HG03139 (cell line): Measurements from ENCODE around the gene GNAI3.

Experiments
- ATAC-seq: cut with Tn5 transposase; IDR thresholded peaks from one replicate; pipeline ENCODE4 v1.9.1; 2021; ENCODE audit not compliant: unreplicated experiment

Gene GNAI3

DNA sequence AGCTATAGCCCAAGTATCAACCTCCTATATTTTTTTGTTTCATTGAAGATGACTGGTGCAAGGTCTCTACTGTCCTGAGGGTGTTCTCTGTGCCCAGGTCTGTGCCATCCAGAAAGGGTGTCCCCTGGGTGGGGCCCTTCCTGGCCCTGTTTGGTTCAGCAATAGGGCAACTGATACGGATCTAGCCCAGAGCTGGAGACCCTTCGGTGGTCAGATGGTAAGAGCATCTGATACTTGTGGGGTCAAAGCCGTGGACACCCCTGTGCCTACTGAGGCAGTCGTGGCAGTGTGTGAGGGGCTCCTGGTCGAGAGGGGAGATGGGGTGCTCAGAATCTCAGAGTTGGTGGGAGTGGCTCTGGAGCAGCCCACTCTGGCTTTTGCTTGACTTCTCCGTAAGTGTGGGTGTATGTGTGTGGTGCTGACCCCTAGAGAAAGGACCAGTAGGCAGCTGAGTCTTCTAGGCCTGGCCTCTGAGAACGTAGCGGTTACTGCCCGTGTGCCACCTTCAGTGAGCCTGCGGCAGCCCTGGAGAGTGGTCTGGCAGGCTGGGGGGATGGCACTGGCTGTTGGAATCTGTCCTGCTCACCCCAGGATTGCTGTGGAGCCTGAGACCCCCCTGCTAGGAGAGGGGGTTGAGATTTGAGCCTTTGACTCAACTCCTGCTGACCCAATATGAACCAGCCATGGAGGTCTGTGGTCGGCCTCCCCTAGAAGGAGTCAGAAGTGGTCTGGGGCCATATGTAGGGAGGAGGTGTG lies 73.9 kb downstream of the GNAI3 start:
- ATAC-seq, result no peak

DNA sequence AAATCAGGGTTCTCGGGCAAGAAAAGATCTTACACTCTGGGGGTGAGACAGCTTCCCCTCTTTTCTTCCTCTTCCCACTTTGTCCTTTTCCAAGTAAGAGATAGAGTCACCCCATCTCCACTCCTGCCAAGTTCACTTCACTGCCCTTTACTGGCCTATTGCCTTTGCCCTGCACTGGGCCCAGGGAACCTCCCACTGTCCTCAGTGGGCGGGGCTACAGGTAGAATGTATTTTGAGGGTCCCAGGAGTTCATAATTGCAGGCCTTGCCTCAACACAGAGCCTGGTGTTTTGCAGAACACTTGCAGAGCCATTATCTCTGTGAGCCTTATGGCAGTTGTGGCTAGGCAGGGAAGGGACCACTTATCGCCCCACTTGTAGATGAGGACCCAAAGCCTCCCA lies 74.5 kb downstream of the GNAI3 start:
- no peak for ATAC-seq

DNA sequence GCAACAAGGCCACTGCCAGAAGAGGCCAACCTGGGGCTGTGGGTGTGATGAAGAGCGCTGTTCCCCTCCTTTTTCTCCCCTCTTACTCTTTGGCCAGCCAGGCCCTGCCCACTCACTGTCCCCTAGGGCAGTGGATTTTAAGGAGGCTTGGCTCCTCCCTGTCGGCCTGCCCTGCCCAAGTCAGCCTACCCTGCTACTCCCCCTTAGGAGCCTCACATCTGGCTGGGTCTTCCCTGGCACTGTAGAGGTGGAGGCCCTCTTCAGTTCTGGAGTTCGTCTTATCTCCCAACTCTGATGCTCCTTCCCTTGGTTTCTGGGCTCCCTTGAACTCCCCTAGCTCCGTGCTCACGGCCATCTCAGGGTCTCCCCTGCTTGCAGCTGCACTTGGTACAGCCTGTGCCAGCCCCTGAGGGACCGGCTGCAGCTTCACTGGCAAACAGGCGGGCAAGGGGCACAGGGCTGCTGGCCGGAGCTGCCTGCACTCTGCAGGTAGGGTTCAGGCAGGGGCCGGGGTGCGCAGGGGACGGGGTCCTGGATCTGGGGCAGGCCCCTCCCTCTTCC lies 75.3 kb downstream of the GNAI3 start:
- no peak for ATAC-seq

DNA sequence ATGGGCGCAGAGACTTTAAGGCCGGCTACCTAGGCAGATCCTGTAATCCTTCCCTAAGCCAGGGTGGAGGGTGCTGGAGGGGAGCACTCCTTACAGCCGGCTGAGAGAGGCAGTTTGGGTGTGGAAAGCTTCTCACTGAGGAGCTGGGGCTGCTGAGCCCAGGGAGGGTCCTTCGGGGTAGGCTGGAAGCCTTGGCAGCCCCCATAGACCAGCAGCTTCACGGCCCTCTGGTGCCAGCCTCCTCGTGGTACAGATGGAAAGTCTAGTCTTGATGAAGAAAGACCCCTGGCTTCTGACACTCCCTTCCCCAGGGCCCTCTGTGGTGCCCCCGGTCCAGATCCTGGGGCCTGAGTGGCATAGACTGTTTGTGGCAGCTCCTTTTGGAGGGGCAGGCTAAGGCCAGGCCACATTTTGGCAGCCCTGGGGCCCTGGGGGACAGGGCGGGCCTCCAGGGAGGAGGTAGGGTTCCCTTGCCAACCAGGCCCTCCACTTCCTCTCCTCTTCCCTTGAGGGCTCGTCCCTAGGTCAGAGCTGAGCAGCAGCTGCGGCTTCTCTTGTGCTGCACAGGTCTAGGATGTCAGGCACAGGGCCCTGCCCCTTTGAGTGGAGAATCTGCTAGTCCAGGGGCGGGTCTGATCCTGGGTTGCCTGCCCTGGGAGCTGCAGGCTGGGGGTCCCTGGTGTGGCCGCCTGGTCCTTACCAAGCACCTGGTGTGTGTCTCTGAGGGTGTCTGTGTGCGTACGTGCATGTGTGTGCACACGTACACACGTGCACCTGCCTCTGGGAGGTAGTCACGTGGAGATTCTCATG lies 76.0 kb downstream of the GNAI3 start:
- ATAC-seq, result no peak

DNA sequence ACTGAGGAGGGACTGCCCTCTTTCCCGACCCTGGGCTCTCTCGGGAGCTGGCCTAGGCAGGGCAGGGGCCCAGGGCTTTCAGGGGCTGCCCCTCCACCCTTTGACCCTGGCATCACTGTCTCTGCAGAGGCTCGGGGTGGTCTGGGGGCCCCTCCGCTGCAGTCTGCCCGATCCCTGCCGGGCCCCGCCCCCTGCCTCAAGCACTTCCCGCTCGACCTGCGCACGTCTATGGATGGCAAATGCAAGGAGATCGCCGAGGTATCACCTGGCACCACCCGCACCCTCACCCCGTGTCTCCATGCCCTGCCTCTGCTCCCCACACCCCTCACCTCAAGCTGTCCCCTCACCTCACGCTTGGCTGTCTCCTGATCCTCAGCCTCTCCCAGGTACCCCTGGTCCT lies 76.8 kb downstream of the GNAI3 start:
- no peak for ATAC-seq

DNA sequence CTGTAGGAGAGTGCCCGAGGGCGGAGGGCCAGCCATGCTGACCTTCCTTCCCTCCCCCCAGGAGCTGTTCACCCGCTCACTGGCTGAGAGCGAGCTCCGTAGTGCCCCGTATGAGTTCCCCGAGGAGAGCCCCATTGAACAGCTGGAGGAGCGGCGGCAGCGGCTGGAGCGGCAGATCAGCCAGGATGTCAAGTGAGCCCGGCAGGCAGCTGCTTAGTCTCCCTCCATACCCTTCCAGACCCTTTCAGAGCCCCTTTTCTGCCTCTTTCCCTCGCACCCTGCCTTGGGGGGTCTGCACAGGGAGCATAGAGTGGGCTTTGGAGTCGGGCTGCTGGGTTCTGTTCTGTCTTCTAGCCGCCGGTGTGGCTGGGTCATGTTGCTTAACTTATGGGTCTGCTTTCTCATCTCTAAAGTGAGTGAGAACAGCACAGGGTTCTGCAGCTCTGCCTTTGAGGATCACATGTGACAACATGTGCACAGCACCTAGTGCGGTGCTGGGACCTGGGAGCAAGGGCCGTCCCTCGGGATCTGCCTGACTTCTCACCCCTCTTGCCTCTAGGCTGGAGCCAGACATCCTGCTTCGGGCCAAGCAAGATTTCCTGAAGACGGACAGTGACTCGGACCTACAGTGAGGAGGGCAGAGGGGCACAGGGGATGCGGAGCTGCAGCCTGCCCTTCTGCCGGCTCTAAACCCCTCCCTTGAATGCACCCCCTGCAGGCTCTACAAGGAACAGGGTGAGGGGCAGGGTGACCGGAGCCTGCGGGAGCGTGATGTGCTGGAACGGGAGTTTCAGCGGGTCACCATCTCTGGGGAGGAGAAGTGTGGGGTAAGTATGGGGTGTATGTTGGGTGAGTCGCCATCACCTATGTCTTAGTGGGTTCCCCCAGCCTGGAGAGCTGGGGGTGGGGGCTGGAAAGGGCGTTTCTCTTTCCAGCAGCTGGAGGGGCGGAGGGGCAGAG lies 77.5 kb downstream of the GNAI3 start:
- ATAC-seq, result no peak

DNA sequence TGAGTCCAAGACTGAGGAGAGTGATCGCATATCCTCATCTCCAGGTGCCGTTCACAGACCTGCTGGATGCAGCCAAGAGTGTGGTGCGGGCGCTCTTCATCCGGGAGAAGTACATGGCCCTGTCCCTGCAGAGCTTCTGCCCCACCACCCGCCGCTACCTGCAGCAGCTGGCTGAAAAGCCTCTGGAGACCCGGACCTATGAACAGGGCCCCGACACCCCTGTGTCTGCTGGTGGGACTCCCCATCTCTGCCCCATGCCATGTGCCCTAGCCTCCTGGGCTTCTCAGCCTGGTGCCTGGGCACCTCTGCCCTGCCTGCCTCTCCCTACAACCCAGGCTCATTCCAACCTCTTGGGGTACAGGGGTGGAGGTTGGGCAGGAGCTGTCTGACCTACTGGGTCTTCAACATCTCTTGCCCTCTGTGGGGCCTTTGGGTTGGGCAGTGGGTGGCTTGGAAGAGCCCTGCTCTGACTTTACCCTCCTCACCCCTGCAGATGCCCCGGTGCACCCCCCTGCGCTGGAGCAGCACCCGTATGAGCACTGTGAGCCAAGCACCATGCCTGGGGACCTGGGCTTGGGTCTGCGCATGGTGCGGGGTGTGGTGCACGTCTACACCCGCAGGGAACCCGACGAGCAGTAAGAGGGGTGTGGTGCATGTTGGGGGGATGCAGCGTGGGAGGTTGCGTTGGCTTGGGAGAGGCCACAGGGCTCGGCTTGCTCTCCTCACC lies 78.4 kb downstream of the GNAI3 start:
- no peak for ATAC-seq

DNA sequence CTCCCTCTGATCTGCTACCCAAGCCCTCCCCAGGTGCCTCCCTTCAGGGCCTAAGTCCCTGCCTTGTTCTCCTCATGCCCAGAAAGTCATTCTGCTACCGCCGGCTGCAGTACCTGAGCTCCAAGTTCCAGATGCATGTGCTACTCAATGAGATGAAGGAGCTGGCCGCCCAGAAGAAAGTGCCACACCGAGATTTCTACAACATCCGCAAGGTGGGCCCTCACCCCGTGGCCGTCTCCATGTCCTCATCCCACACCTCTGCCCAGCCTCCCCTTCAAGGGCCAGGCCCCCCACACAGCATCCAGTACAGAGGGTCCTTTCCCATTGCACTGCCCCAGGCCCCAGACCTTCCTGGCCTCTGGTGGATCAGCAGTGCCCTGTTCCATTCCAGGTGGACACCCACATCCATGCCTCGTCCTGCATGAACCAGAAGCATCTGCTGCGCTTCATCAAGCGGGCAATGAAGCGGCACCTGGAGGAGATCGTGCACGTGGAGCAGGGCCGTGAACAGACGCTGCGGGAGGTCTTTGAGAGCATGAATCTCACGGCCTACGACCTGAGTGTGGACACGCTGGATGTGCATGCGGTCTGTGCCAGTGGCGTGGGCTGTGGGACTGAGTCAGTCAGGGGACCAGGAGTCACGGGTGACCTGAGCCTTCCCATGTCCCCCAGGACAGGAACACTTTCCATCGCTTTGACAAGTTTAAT lies 79.4 kb downstream of the GNAI3 start:
- no peak for ATAC-seq

DNA sequence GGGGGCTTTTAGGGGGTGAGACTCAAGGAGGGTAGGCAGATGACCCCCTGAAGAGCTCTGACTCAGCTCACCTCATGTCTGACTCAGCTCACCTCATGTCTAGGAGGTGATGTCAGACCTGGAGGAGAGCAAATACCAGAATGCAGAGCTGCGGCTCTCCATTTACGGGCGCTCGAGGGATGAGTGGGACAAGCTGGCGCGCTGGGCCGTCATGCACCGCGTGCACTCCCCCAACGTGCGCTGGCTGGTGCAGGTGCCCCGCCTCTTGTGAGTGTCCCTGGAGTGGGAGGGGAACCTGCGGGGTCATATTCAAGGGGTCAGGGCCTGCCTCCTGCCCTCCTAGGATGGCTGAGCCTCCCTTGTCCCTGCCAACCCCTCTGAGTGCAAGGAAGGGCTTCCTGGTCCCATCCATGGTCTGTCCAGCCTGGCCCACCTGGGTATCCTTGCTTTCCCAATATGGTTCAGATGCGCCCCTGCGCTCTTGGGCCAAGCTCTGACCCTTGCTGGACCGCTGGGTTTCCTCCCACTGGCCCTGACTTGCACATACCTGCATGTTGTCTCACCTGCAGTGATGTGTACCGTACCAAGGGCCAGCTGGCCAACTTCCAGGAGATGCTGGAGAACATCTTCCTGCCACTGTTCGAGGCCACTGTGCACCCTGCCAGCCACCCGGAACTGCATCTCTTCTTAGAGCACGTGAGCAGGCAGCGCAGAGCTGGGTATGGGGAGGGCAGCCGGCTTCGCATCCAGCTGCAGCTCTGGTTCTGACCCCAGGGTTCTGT lies 80.3 kb downstream of the GNAI3 start:
- ATAC-seq, result no peak

DNA sequence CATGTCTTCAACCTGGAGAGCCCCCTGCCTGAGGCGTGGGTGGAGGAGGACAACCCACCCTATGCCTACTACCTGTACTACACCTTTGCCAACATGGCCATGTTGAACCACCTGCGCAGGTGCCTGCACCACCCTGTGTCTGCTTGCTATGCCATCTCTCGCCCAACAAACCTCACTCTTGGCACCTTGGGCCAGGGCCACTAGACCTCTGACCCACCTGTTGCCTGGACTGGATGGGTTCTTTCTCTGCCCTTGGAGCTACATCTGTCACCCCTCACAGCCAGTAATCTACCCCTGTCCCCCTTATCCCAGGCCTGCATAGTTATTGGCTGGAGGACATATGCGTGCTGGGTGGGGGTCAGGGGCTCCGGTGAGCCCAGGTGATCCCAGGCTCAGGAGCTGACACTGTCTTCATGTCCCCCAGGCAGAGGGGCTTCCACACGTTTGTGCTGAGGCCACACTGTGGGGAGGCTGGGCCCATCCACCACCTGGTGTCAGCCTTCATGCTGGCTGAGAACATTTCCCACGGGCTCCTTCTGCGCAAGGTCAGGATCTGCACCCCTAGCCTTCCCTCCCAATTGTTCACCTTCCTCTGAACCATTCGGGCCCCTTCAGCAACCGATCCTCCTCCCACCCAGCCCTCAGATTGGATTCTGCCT lies 81.1 kb downstream of the GNAI3 start:
- no peak for ATAC-seq

DNA sequence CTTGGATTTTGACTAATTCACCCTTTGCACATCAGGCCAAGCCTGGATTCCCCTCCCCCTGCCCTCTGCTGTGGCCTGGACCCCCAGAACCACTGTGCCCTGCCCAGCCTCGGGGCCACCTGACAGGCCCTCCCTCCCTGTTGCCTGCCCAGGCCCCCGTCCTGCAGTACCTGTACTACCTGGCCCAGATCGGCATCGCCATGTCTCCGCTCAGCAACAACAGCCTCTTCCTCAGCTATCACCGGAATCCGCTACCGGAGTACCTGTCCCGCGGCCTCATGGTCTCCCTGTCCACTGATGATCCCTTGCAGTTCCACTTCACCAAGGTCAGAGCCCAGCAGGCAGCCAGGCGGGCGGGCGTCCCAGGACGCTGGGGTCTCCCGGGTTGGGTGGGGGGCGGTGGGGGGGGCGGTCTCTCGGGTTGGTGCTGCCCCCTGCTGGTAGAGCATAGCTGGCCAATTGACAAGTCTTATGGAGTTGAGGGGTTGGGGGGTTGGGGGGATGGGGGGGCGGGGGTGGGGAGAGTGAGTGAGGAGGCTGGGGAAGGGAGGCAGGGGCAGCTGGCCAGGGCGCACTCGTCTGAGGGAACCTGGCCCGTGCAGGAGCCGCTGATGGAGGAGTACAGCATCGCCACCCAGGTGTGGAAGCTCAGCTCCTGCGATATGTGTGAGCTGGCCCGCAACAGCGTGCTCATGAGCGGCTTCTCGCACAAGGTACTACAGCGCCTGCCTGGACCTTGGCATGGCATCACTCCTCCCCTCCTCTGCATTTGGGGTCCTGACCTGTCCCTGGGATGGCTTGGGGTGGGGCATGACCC lies 81.9 kb downstream of the GNAI3 start:
- no peak for ATAC-seq

DNA sequence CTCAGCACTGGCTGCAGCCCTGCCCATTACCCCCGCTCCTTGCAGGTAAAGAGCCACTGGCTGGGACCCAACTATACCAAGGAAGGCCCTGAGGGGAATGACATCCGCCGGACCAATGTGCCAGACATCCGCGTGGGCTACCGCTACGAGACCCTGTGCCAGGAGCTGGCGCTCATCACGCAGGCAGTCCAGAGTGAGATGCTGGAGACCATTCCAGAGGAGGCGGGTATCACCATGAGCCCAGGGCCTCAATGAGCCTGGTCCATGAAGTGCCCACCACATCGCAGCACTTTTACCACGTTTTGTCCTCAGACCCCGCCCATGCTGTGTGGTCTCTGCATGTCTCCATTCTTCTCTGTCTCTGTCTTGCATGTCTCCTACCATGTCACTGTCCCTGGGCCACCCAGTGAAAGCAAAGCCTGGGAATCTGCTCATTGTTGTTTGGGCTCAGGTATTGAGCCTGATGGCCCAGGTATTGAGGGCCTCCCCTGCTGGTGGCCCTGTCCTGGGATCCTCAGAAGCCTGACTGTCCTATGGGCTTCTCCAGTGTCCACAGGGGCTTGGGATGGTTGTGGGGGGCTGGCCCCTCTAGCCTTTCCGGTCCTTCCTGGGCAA lies 82.6 kb downstream of the GNAI3 start:
- ATAC-seq, result no peak

DNA sequence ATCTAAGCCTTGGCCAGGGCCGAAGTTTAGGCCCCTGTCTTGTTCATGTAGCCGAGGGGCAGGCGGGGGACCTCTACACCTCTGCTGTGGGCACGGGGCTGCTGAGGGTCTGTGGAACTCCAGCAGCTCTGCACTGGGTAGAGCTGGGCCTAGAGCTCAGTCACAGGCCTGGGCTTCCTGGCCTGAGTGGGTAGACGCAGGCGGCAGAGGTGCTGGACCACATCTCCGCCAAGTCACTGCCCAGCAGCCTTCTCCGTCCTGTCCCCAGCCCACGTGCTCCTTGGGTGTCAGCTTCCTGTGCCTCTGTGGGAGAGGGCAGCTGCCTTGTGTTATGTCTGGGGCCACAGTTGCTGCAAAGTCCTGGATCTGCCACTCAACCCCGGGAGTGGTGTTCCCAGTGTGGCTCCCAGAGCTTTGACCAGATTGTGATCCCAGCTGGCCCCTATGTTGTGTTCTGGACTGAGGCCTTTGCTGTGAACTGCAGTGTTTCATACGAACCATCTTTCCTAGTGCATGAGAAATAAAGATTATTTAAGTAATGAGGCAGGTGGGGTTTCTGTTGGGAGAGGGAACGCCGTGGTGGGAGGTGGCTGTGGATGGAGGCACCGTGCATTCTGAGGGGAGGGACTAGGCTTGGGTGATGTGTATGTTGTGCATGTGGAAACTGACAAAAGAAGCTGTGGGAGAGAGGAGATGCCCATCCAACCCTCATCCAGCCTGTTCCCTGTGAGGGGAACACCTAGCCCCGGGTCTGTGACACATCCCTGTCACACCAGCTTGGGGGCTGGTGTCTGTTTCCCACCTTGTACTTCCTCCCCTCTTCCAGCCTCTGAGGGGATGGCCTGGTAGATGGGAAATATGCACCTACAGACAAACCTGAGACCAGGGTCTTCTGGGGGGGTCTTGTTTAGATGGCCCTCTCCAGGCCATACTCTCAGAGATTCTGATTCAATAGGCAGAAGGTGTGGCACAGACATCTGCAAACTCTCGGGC lies 83.4 kb downstream of the GNAI3 start:
- no peak for ATAC-seq

DNA sequence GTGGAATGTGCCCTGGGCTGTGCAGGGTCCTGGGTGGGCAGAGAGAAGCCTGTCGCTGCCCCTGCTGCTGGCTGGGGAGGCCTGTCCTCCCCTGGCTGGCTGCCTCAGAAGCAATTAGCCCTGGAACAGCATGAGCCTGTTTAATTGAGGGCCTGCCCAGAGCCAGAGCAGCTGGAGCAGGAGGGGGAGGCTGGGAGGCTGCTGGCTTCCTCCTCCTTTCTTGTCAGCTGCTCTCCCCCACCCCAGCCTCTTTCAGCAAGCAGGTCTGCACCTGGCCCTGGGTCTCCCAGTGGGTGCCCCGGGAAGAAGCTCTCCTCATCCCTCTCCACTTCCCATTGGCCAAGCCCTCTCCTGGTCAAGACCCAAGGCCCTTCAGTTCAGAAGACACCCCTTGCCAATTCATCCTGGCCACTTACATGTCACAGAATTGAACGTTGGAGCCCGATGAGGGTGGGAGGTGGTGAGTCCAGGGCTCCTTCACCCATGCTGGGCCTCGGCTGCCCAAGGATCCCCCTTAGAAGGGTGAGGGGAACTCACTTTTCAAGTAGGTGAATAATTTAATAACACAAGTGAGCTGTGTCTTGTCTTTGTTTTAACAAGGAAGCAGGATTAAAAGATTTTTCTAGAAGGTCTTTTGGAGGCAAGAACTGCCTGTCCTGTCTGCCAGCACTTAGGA lies 84.4 kb downstream of the GNAI3 start:
- no peak for ATAC-seq

DNA sequence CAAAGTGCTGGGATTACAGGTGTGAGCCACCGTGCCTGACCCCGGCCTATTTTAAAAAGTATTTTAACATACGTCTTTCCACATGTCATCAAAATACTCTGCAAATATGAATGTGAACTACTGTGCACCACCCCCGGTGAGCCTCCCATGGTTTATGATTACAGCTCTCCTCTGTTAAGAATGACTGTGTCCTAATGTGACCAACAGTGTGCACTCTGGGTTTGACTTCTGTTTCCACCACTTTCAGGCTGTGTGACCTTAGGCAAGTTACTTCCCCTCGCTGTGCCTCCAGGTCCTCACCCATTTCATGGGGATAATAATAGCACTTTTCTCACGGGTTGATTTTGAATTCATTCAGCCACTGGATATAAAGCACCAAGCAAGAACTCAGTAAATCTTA lies 85.9 kb downstream of the GNAI3 start:
- ATAC-seq, result no peak
